Erythroblast (primary cell): ENCODE data around the gene RC3H1.

Experiments used
- GATA1 ChIP-seq: IDR thresholded peaks from 2 replicates; pipeline ENCODE4 v1.6.1; 2011; ENCODE audit warnings: low read depth, mild to moderate bottlenecking, control low read depth, low read length, moderate library complexity
- POLR2A ChIP-seq: IDR thresholded peaks from 2 replicates; pipeline ENCODE4 v1.6.1; 2011; ENCODE audit warnings: mild to moderate bottlenecking, low read length

DNA sequence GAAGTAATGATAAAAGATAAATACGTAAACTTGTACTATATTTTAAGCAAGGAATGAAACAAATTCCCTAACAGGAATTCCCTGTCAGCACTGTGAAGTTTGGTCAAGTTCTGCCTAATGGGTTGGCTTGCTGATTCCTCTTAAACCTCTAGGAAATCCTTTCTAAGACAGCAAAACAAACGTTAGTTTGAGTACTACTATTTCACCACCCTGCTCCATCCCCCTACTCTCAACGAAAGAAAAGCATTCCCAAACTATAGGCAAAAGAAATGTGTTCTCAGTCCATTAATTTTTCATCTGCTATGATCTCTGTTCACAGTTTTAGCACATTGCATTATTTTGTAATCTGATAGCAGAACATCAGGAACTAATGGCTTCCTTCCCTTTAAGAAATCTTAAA is 121.2 kb downstream of the RC3H1 start:
- TF ChIP-seq POLR2A = no peak
- no peak for TF ChIP-seq GATA1
